ENCODE data around the gene PCDH11Y. TPM values are rescaled to one million over a fixed set of nuclear protein-coding genes. Genes with fewer than 3 reads are reported as not detected.
"Not testable (repeated sequence)": the region's sequence is repeated elsewhere in the genome, so short reads cannot be mapped to it uniquely, and the experiment has no call there.

PCDH11Y gene, protein sequence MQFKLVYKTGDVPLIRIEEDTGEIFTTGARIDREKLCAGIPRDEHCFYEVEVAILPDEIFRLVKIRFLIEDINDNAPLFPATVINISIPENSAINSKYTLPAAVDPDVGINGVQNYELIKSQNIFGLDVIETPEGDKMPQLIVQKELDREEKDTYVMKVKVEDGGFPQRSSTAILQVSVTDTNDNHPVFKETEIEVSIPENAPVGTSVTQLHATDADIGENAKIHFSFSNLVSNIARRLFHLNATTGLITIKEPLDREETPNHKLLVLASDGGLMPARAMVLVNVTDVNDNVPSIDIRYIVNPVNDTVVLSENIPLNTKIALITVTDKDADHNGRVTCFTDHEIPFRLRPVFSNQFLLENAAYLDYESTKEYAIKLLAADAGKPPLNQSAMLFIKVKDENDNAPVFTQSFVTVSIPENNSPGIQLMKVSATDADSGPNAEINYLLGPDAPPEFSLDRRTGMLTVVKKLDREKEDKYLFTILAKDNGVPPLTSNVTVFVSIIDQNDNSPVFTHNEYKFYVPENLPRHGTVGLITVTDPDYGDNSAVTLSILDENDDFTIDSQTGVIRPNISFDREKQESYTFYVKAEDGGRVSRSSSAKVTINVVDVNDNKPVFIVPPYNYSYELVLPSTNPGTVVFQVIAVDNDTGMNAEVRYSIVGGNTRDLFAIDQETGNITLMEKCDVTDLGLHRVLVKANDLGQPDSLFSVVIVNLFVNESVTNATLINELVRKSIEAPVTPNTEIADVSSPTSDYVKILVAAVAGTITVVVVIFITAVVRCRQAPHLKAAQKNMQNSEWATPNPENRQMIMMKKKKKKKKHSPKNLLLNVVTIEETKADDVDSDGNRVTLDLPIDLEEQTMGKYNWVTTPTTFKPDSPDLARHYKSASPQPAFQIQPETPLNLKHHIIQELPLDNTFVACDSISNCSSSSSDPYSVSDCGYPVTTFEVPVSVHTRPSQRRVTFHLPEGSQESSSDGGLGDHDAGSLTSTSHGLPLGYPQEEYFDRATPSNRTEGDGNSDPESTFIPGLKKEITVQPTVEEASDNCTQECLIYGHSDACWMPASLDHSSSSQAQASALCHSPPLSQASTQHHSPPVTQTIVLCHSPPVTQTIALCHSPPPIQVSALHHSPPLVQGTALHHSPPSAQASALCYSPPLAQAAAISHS (N-terminal part only)
- not detected for total RNA-seq

DNA sequence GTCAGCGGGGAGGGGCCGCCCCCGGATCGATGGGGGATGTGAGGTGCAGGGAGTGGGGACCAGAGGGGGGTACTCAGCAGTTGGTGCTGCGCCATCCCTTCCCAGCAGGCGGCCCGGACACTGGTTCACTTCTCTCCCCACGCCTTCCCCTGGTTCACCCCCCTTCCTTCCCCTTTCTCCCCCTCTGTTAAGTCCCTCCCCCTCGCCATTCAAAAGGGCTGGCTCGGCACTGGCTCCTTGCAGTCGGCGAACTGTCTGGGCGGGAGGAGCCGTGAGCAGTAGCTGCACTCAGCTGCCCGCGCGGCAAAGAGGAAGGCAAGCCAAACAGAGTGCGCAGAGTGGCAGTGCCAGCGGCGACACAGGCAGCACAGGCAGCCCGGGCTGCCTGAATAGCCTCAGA lies at the start of gene PCDH11Y:
PCDH11Y (plus strand) TSS at position 240 of the 400 bp plus-strand sequence. CDS start 56,804 bp downstream, outside the sequence.
- peaks cover 13% of the 10 kb centered on the region for H3K27me3 ChIP-seq
- not testable (repeated sequence) for H3K9me3 ChIP-seq; H3K4me1 ChIP-seq; DNase-seq (ENCODE audit: low spot score in 2 of 2); H3K36me3 ChIP-seq; H3K27ac ChIP-seq
- no CpG with 5 or more reads among the region's 21 CpGs for WGBS
- H3K4me3 ChIP-seq = peak within 1 kb of the TSS; percentile 18

DNA sequence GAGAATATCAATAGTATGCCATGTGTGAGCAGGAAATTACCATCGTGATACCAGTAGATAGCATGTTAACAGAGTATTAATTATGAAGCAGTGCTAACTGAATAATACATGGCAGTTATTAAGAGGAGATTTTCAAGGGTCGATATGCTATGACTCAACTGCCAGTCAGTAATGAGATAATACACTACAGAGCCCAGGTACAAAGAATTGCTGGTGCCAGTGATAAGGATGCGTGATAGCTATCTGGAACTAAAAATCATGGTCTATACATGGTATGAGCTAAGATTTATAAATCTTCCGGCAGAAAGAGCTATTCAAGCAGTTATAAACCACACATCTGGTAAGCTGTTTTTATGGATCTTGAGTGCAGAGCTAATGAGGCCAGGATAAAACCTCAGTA lies 32.2 kb upstream of the PCDH11Y start:
- DNase-seq (ENCODE audit: low spot score in 2 of 2); H3K9me3 ChIP-seq; H3K27ac ChIP-seq; H3K4me1 ChIP-seq; H3K36me3 ChIP-seq; H3K27me3 ChIP-seq; H3K4me3 ChIP-seq: not testable (repeated sequence)
- whole genome bisulfite sequencing = no CpG with 5 or more reads among the region's 4 CpGs

DNA sequence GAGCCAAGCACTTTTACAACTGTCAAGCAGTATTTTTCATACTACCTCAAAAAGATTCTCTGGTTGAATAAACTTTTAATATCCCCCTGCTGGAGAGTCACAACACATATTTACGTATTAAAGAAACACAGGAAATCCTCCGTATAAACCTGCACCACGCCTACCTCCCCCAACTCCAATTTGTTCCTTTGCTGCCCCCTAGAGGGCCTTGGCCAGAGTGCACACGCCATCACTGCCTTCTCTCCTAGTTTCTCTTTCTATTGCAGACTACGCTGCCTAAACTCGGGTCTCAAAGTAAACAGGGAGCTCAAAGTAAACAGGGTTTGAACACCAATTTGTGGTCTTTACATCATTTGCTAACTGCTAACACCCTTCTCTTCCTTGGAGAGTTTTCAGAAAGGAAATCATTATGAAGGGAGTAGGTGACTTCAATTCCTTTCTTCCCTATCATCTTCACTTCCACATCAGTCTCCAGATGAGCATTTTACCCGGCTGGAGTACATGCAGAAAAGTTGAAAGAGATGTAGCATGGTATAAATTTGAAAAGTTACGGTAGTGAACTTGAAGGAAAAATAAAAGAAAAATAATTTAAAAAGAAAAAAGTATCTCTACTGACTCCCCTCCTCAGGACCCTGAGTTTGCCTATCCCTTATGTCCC lies 8.2 kb upstream of the PCDH11Y start:
- DNase-seq (ENCODE audit: low spot score in 2 of 2); H3K4me3 ChIP-seq; H3K36me3 ChIP-seq; H3K27me3 ChIP-seq; H3K4me1 ChIP-seq; H3K27ac ChIP-seq; H3K9me3 ChIP-seq: not testable (repeated sequence)
- no CpG with 5 or more reads among the region's 8 CpGs for WGBS

DNA sequence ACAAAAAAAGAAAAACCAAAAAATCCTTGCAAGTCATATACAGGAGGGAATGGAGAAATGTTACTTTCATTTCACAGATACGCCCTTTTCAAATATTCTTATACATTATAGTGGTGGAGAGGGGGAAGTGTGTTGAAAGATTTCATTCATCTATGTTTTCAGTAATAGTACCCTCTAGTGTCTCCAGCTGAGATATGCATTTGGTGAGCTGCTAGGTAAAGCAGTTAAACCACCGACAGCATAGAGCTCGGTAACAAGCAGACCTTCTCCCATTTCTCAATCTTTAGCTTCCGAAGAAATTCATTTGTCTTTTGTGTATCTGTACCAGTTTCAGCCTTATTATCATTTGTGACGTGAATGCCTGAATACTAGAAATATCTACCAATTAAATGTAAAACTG lies 5.2 kb upstream of the PCDH11Y start:
- not testable (repeated sequence) for H3K9me3 ChIP-seq; DNase-seq (ENCODE audit: low spot score in 2 of 2); H3K27me3 ChIP-seq; H3K27ac ChIP-seq; H3K4me3 ChIP-seq; H3K36me3 ChIP-seq; H3K4me1 ChIP-seq
- no CpG with 5 or more reads among the region's 5 CpGs for WGBS

DNA sequence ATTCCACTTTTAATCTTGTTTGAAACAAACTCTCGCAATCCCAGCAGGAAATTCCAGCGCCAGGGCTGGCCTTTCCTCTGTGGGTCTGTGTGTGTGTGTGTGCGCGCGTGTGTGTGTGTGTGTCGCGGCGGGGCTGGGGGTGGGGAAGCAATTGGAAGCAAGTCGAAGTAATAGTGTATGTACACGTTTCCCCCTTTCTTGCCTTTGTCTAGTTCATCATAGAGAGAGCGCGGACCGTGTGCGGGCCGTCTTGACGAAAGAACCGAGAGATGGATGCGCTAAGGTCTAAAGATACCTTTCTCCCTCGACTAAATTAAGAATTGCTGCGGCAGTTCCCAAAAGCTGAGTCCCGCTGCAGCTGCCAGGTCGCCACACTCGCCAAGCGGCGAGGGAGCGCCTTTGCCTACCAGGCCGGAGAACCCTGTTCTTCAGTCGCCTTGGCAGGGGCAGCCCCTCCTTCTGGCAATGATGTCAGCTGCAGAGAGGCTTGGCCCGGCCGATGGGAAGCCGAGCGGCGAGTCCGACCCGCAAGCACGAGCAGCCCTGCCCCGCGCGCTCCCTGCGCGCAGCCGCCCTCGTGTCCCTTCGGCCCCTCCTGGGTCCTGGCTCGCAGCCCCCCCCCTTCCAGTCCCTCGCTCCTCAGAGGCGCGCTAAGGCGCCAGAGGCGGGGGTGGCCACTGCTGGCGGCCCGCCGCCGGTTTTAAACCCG lies 2.5 kb downstream of the PCDH11Y start:
- Histone ChIP-seq H3K4me3 (peak overlapping the region; percentile 18), H3K27me3 (peaks cover 13% of the 10 kb centered on the region)
- not testable (repeated sequence) for H3K4me1 ChIP-seq; H3K9me3 ChIP-seq; DNase-seq (ENCODE audit: low spot score in 2 of 2); H3K27ac ChIP-seq; H3K36me3 ChIP-seq
- 0% methylated on average over 5 of the region's 55 CpGs for WGBS

DNA sequence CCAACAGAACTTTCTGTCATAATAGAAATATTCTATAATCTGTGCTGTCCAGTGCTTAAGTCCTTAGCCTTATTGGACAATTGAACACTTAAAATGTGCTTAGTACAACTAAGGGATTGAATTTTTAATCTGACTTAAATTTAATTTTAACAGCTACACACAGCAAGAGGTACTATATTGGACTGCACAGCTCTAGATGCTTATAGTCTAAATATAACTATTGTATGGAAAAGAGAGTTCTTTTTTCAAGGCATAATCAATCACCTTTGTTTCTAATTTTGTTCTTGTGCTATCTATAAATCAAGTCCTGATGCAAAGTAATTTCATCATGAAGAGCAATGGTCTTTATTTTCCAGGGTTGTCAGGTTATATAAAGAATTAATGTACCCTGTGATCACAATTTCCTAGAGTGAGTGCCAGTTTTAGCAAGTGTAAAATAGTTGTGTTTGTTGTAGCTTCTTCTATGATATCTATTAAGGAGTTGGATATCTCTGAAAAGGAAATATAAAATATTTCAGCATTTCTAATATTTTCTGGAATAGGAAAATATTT lies 39.0 kb downstream of the PCDH11Y start:
- H3K27ac ChIP-seq; H3K36me3 ChIP-seq; DNase-seq (ENCODE audit: low spot score in 2 of 2); H3K9me3 ChIP-seq; H3K4me1 ChIP-seq; H3K4me3 ChIP-seq; H3K27me3 ChIP-seq: not testable (repeated sequence)

DNA sequence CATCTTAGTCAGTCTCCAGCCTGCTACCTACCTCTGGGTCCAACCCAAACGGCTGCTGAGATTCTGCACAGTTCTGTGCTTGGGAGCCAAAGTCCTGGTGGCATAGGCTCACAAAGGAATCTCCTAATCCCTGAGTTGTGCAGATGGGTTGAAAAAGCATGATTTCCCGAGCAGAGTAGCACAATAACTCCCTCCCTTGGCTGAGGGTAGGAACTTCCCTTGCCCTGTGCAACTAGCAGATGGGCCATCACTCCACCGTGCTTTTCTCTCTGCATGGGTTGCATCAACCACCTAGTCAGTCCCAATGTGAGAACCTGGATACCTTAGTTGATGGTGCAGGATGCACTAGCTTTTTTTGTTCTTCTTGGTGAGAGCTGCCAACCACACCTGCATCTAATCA lies 82.9 kb downstream of the PCDH11Y start:
- H3K27ac ChIP-seq; H3K27me3 ChIP-seq; DNase-seq (ENCODE audit: low spot score in 2 of 2); H3K4me1 ChIP-seq; H3K9me3 ChIP-seq; H3K36me3 ChIP-seq; H3K4me3 ChIP-seq: not testable (repeated sequence)
- WGBS = no CpG with 5 or more reads among the region's 3 CpGs

DNA sequence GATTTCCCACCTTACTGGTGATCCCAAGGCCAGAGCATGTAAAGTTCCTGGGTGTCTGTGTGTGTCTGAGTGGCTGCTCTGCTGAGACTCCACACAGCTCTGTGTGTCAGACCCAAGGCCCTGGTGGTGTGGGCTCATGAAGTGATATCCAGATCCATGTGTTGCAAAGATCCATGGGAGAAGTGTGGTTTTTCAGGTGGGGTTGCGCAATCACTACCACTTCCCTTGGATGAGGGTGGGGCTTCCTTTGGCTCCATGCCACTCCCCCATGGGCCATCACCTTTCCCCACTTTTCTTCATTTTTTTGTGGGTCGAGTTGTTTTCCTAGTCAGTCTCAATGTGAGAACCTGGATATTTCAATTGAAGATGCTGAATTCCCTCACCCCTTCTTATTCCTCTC lies 182.9 kb downstream of the PCDH11Y start:
- H3K9me3 ChIP-seq; H3K27me3 ChIP-seq; H3K4me3 ChIP-seq; H3K36me3 ChIP-seq; H3K4me1 ChIP-seq; DNase-seq (ENCODE audit: low spot score in 2 of 2); H3K27ac ChIP-seq: not testable (repeated sequence)
- WGBS = no CpG with 5 or more reads among the region's 2 CpGs

DNA sequence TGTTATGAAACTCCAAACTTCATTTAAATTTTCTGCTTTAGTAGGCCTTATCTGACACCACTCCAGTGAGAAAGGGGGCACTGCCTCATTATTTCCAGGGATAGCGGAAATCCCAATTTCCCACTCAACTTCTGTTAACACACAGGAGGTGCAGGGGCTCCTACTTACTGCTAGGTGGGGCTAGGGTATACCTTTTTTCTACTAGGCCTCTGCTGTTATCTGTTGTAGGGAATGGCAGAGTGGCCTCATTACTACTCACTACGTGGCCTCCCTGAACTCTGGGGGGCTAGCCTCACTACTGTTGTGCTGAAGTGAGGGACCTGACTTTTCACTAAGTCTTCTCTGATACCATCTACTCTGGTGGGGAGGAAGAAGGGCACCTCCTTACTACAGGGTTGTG lies 215.0 kb downstream of the PCDH11Y start:
- not testable (repeated sequence) for H3K9me3 ChIP-seq; H3K4me3 ChIP-seq; H3K27ac ChIP-seq; H3K27me3 ChIP-seq; H3K4me1 ChIP-seq; H3K36me3 ChIP-seq; DNase-seq (ENCODE audit: low spot score in 2 of 2)
- WGBS = no CpG with 5 or more reads among the region's 2 CpGs

DNA sequence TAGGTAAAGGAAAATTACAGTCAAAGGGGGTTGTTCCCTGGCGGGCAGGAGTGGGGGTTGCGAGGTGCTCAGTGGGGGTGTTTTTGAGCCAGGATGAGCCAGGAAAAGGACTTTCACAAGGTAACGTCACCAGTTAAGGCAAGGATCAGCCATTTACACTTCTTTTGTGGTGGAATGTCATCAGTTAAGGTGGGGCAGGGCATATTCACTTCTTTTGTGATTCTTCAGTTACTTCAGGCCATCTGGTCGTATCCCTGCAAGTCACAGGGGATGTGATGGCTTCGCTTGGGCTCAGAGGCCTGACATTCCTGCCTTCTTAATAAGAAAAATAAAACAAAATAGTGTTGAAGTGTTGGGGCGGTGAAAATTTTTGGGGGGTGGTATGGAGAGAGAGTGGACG lies 324.8 kb downstream of the PCDH11Y start:
- H3K27ac ChIP-seq; H3K4me3 ChIP-seq; H3K36me3 ChIP-seq; H3K4me1 ChIP-seq; H3K9me3 ChIP-seq; H3K27me3 ChIP-seq; DNase-seq (ENCODE audit: low spot score in 2 of 2): not testable (repeated sequence)
- WGBS = no CpG with 5 or more reads among the region's 7 CpGs

DNA sequence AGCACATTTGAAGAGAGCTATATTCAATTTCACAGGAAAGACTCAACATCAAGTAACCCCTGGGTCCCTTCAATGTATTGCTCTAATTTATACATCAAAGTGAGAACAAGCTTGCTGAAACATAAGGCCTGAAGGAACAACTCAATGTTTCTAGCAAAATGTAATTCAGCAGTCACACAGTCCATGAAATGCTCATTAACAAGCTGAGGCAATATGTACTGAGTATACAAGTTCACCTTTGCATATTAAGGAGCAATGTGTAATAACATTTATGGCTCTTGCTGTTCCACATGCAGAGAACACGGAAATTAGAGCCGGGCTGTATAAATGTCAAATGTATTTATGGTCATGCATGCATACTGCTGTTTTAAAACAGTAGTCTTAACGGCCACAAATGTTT lies 342.1 kb downstream of the PCDH11Y start:
- H3K36me3 ChIP-seq; H3K27me3 ChIP-seq; H3K4me1 ChIP-seq; DNase-seq (ENCODE audit: low spot score in 2 of 2); H3K4me3 ChIP-seq; H3K27ac ChIP-seq; H3K9me3 ChIP-seq: not testable (repeated sequence)
- WGBS = no CpG with 5 or more reads among the region's 3 CpGs

DNA sequence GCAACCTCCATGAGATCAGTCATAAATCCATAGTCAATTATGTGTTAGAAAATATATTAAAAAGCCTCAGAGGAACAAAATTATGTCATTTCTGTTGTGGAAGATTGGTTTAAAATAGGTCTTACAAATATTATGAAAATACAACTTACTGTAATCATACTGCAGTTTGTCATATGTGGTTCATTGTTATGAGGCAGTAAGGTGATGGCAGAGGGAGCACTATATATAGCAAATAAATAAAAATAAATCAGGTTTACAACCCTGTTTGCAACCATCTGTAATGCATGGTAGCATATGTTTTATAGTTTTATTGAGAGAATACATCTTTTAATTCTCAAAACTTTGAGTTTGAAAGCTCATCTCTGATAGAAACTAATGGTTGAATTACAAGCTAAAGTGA lies 543.6 kb downstream of the PCDH11Y start:
- not testable (repeated sequence) for H3K9me3 ChIP-seq; H3K36me3 ChIP-seq; DNase-seq (ENCODE audit: low spot score in 2 of 2); H3K27ac ChIP-seq; H3K4me3 ChIP-seq; H3K4me1 ChIP-seq; H3K27me3 ChIP-seq

DNA sequence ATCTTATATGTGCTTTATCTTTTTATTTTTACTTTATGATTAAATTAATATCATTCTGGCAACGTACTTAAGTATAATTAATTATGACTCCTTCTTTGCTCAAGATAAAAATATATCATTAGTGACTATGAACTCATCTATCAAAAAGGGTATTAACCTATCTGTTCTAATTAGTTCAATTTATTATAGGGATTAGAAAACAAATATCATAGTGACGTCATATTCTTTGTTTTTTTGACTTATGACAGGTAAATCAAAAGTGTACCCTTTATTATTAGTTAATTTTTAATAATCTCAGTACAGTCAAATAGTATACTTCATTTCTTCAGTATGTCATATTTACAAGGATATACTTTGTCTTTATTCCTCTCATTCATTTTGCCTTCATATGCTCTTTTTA lies 638.5 kb downstream of the PCDH11Y start:
- not testable (repeated sequence) for DNase-seq (ENCODE audit: low spot score in 2 of 2); H3K36me3 ChIP-seq; H3K4me1 ChIP-seq; H3K27ac ChIP-seq; H3K27me3 ChIP-seq; H3K9me3 ChIP-seq; H3K4me3 ChIP-seq
- no CpG with 5 or more reads among the region's 2 CpGs for WGBS

All from suprapubic skin (tissue), 4 donors.